ENCODE measurements around the gene CELSR2.

GRCh38 chr1:109272021-109272799 is 22.9 kb downstream of the CELSR2 start:
- TF ChIP-seq CTCF (IDR thresholded peaks at IDR 0.05): no peak
- no peak for TF ChIP-seq POLR2A (IDR thresholded peaks at IDR 0.05)

Measured in right lobe of liver (tissue), 4 donors.